Measurements from ENCODE around the gene RUNX3.

GRCh38 chr1:24955779-24956365 is 25.8 kb upstream of the RUNX3 start:
- no peak for TF ChIP-seq HOXA7 (CRISPR knock-in tag; IDR thresholded peaks at IDR 0.05; ENCODE audit: borderline replicate concordance)
- TF ChIP-seq TCF7L2 (IDR thresholded peaks at IDR 0.05; ENCODE audit: borderline replicate concordance, low read depth, low read length), result no peak
- no peak for TF ChIP-seq ZFP37 (tag by site-specific recombination; IDR thresholded peaks at IDR 0.05)
- TF ChIP-seq CTCF (tag by site-specific recombination; IDR thresholded peaks at IDR 0.05), result no peak
- no peak for TF ChIP-seq ZNF23 (tag by site-specific recombination; IDR thresholded peaks at IDR 0.05; ENCODE audit: borderline replicate concordance)
- TF ChIP-seq YY1 (tag by site-specific recombination; IDR thresholded peaks at IDR 0.05), result no peak
- no peak for TF ChIP-seq ZNF10 (tag by site-specific recombination; IDR thresholded peaks at IDR 0.05)
- no peak for TF ChIP-seq ZNF791 (tag by site-specific recombination; IDR thresholded peaks at IDR 0.05)
- TF ChIP-seq ZNF561 (tag by site-specific recombination; IDR thresholded peaks at IDR 0.05; ENCODE audit: borderline replicate concordance), result no peak
- no peak for TF ChIP-seq SCRT1 (tag by site-specific recombination; IDR thresholded peaks at IDR 0.05; ENCODE audit: borderline replicate concordance)
- no peak for TF ChIP-seq ATF2 (tag by site-specific recombination; IDR thresholded peaks at IDR 0.05; ENCODE audit: low read depth)
- TF ChIP-seq SP3 (tag by site-specific recombination; IDR thresholded peaks at IDR 0.05), result no peak

Data from HEK293 (cell line).